Placental pericyte (primary cell): ENCODE measurements around the gene RASAL1. TPM values are rescaled to one million over a fixed set of nuclear protein-coding genes. Genes with fewer than 3 reads are reported as not detected.

ENCODE experiments used
- small RNA-seq: library from RNA; depleted of rRNA; stranded (forward); fragments of <200 nt; gene quantifications from one replicate; pipeline ENCODE3, GENCODE V24; 2012; ENCODE audit warnings: low replicate concordance
- total RNA-seq: library from RNA; depleted of rRNA; stranded (reverse); fragments of >200 nt; gene quantifications from 2 replicates; pipeline ENCODE4 v1.2.3, GENCODE V29; 2012

Gene RASAL1
- under 0.01 TPM in 1 of 2 replicates, not detected in the other for total RNA-seq

GRCh38 chr12:113135178-113136127 is at the start of gene RASAL1:
Gene RASAL1, minus strand, starts transcription at chr12:113135761. Its CDS starts 299 bp downstream, at chr12:113135462.

GRCh38 chr12:113149361-113150150 is 14.0 kb upstream of the RASAL1 start, which contains the start of gene CFAP73:
Gene CFAP73, plus strand, starts transcription at chr12:113149724. Its CDS starts 134 bp downstream, at chr12:113149858.

GRCh38 chr12:113056631-113057488 is 78.7 kb downstream of the RASAL1 start, which contains the start of gene DTX1:
Gene DTX1, plus strand, starts transcription at chr12:113056730. Its CDS starts 1,463 bp downstream, at chr12:113058193.

Small RNA genes lying within 50 kb of the gene (small RNA-seq; reads per million reads assigned to genes)
- gene MIR7106 (not detected), gene RF00019 (not detected)

Other genes starting within 250 kb of the RASAL1 start
- 3.5 and 4.7 TPM in 2 replicates for gene OAS1, start 228.8 kb downstream of the RASAL1 start, total RNA-seq
- gene OAS3, start 197.3 kb downstream of the RASAL1 start, total RNA-seq: 7.4 and 28.2 TPM in 2 replicates
- gene OAS2, start 157.2 kb downstream of the RASAL1 start, total RNA-seq: 5.0 and 14.7 TPM in 2 replicates
- under 0.01 TPM in 1 of 2 replicates, not detected in the other for gene DTX1, start 79.0 kb downstream of the RASAL1 start, total RNA-seq
- not detected in 2 replicates for gene CFAP73, start 14.0 kb upstream of the RASAL1 start, total RNA-seq
- gene DDX54, start 49.7 kb upstream of the RASAL1 start, total RNA-seq: 40.9 and 58.7 TPM in 2 replicates
- gene RITA1, start 50.0 kb upstream of the RASAL1 start, total RNA-seq: 16.6 and 33.6 TPM in 2 replicates
- gene TPCN1, start 85.7 kb upstream of the RASAL1 start, total RNA-seq: 42.9 and 56.5 TPM in 2 replicates
- 11.2 and 18.6 TPM in 2 replicates for gene SLC8B1, start 199.3 kb upstream of the RASAL1 start, total RNA-seq
- 30.8 and 38.7 TPM in 2 replicates for gene PLBD2, start 222.8 kb upstream of the RASAL1 start, total RNA-seq